ACHN (cell line): ENCODE results near the gene P2RY2.
"Not testable (repeated sequence)": the region's sequence is repeated elsewhere in the genome, so short reads cannot be mapped to it uniquely, and the experiment has no call there.

ENCODE experiments used
- DNase-seq: peaks from one replicate; pipeline ENCODE4 v3.0.0-alpha.2; 2015
- in situ Hi-C: cut with HindIII; loops from 2 replicates; pipeline ENCODE4 v1.10.0; 2017; ENCODE audit warnings: low sequenced_read_pairs, low pct_ligation_motif_present, low pct_unique_long_range_greater_than_20kb

The P2RY2 gene

DNA sequence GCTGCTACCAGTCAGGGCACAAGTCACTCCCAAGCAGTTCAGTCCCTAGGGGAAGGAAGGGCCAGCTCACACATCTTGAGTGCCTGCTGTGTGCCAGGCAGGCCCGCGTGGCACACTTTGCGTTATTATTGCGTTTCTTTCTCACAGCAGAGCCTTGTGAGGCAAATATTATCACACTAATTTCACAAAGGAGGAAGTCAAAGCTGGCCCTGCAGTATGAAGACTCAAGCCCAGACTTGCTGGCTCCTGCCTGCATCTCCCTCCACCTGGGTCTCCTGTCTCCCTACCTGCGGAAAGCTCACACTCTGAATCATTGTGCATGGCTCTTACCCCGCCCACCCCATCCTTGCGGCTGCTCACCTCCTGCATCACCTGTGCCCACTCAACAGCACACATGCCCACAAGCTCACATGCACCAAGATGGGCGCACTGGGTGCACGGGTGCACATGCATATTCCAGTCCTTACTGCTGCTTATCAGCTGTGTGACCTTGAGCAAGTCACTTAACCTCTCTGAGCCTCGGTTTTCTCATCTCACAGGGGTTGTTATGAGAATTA, 31.7 kb upstream of the P2RY2 start:
- no peak for DNase-seq
- in situ Hi-C loops, result no loop called here

DNA sequence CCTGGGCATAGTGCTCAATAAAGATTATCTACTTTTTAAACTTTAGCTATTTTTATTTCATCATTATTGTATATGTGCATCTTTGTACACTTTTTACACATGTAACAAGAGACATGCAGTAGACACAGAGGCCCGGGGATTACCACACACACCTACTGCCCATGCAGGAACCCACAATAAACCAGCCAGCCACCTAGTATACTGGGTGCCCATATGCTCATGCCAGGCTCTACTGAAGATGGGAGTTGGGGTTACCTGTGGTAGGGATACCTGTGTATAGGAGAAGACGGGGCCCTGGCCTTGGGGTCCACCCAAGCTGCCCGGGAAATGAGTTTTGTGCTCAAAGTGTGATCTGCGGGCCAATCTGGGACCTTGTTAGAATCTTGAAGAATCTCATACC, 31.2 kb upstream of the P2RY2 start:
- in situ Hi-C loops, result no loop called here
- DNase-seq, result no peak

DNA sequence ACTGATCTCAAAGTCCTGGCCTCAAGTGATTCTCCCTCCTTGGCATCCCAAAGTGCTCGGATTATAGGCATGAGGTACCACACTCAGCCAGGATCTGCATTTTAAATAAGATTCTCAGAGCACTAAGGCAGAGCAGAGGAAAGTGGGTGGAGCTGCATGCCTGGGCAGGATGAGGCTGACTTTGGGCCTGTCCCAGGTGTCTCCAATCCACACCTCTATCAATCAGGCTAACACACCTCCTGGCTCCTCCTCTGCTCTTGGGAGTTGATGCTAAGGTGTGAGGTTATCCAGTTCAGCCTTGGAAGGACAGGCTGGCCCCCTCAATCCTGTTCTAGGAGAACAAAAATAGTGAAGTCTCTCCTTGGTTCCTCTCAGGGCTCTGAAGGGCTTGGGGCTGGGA, 30.2 kb upstream of the P2RY2 start:
- no peak for DNase-seq
- in situ Hi-C loops, result no loop called here

DNA sequence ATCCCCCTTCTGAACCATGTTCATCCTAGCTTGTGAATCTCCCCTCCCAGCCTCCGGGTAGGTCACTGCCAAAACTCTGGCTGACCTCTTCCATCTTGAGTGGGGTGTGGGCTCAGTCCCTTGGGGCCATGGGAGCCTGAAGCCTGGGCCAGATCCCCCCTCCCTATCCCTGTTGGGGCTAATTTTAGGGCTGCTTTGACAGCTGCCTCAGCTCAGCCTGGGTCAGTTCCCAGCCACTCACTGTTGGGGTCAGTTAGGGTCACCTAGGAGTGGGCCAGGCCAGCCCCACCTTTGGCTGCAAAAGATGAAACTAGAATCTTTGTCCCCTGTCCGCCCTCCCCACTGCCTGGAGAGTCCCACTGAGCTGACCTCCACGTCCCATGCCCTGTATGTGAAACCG, 29.8 kb upstream of the P2RY2 start:
- in situ Hi-C loops, result no loop called here
- no peak for DNase-seq

DNA sequence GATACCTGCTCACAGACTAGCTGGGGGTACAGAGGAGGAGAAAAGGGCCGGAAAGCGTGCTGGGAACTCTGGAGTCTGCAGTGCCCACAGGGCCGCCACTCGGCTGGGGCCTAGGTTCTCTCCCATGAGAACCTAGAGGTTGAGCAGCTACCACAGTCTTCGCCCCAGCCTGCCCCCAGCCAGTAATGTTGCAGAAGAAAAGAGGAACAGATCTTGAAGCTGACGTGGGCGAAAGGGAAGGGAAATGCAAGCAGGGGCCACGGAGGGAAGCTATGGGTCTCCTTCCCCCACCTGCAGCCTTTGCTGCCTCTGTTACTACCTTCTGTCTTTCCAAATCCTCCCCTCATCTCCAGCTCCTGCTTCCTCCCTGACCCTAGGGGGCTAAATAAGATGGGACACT, 28.8 kb upstream of the P2RY2 start:
- no peak for DNase-seq
- in situ Hi-C loops, result no loop called here

DNA sequence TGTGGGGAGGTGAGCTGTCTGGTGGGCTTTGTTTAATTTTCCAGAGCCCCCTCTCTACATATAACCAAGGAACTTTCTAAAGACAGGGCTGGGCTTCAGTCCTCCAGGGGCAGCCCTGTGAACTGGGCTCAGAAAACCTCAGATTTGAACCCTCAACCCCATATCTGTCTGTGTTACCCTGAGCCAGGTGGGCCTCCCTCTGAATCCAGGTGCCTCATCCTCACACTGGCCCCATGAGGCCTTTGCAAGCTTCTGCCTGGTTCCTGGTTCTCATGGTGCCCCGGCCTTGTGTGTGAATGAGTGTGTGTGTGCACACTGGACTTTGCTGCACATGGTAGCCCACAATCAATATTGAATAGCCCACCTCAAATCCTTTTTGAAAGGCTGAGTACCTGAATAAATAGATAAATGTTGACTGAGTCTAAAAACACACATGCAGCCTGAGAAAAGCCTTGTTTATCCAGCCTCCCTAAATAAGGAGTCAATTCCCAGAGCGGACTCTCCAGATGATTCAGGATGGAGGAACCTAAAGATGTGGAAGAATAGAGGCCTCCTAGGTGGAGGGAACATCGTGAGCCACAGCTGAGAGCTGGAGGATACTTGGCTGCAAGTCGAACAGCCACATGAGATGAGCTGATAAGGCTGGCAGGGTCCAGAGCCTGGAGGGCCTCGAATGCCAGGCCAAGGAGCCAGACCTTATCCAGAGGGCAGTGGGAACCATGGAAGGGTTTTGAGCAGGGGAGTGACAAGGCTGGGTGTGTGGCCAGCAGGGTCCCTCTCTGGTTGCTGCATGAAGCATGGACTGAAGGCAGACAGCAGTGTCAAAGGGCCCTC, 28.1 kb upstream of the P2RY2 start:
- in situ Hi-C loops, result no loop called here

DNA sequence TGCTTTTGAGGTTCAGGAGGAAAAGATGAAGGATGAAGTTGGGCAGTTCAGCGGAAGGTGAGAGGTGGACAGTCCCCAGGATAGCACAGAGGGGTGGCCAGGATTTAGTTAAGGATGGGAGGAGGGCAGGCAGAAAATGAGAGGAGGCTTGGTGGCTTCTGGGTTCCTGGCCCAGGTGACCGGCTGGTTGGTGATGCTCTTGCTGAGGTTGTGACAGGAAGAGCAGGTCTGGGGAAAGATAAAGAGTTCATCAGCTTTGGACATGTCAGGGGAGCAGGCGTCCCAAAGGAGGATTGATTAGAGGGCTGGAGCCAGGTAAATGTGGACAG, 27.6 kb upstream of the P2RY2 start:
- in situ Hi-C loops, result no loop called here
- DNase-seq, result no peak

More for the DNA sequence above, 28.1 kb upstream of the P2RY2 start:
- no peak for DNase-seq

DNA sequence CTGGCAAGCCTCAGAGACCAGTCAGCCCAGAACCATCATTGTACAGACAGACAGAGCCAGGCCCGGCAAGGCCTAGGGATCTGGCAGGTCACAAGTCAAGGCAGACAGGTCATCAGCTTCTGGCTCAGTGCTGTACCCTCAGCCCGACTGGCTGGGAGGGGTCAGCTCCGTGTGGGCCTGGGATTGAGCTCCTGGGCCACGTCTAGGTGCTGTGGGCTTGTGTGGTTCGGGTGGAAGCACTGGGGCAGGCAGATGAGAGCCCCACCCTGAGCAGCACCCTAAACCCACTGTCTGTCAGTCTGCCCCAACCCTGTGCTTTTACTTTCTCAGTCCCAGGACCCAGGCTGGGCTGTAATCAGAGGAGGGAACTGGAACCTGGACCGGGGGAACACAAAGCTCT, 26.9 kb upstream of the P2RY2 start:
- in situ Hi-C loops, result no loop called here
- DNase-seq, result no peak

DNA sequence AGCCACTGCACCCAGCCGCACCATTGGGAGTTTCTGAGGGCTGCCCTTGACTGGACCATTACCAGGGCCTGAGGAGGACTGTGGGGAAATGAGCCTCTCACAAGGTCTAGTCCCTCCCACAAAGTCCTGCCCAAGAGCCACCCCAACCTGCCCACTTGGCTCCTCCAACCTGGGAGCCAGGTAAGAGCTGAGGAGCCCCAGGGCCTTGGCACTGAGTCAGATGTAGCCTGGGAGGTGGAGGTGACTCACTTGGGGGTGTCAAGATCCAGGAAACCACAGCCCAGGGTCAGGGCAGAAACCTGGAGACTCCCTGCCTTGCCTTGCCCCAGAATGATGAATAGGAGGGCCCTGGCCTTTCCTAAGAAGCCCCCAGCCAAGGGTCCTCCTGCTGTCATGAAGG, 25.8 kb upstream of the P2RY2 start:
- DNase-seq, result no peak
- in situ Hi-C loops, result no loop called here

DNA sequence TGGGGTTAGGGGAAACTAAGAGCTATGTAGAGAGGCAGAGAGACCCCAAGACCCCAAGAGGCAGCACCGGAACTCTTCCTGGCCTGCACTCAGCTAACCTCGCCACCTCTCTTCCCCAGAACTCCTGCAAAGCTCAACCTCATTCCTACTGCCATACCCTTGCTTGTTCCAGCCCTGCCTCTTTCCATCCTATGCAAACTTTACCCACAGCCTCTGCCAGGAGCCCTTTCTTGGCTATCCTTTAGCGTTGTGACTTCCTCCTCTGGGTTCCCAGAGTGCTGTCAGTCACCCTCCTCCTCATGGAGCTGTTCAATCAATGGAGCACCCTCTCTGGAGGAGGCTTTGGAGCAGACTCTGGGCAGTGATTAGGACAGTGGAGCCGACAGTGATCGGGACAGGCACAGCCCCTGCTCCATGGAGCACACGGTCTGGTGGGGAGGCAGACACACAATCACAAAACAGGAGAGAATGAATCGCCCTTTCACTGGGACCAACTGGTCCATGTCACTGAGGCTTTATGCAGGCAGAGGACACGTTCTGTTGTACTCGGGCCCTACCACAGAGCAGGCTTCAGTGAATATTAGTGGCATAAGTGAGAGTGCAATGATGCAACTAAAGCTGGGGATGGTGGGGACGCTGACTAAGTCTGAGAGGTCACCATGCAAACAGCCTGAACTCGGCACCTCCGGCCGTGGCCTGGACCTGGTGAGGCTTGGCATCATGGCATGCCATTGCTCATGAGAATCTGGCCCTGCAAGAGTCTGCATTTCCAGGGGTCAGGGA, 24.6 kb upstream of the P2RY2 start:
- in situ Hi-C loops, result no loop called here
- DNase-seq, result no peak

DNA sequence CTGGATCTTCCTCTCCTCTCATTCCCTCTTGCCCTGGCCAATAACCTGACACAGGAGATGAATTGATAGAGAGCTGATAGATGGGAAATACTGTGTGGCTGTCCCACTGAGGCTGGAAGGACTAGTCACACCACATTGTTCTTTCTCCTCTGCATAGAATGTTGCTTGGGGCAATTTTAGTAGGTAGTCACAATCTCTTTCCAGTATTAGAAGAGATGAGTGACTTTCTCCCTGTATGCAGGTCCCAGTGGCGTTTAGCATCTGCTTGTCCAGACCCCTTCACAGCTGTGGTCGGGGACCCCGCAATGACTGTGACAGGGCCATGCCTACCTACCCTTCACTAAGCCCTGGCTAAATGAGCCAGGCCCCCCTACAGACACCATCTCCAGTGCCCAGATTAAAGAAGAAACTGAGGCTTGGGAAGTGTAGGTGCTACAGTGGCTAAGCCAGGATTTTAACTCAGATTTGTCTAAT, 24.0 kb upstream of the P2RY2 start:
- DNase-seq, result no peak
- in situ Hi-C loops, result no loop called here

DNA sequence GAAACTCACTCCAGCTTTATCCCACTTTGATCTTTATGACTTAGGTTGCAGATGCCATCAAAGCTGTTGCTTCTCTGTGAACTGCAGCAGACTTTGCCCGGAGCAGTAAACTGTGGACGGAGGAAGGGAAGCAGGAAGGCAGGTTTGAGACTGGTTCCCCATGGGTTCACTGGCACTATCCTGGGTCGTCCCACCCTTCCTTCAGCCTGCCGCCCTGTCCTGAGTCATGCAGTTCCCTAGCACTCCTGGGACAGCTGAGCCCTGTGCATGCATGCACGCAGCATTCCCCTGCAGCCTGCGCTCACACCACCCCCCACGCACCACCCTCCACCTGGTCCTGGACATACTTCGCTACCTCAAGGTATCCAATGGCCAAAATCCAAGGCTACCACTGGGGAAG, 23.5 kb upstream of the P2RY2 start:
- no peak for DNase-seq
- in situ Hi-C loops, result no loop called here

DNA sequence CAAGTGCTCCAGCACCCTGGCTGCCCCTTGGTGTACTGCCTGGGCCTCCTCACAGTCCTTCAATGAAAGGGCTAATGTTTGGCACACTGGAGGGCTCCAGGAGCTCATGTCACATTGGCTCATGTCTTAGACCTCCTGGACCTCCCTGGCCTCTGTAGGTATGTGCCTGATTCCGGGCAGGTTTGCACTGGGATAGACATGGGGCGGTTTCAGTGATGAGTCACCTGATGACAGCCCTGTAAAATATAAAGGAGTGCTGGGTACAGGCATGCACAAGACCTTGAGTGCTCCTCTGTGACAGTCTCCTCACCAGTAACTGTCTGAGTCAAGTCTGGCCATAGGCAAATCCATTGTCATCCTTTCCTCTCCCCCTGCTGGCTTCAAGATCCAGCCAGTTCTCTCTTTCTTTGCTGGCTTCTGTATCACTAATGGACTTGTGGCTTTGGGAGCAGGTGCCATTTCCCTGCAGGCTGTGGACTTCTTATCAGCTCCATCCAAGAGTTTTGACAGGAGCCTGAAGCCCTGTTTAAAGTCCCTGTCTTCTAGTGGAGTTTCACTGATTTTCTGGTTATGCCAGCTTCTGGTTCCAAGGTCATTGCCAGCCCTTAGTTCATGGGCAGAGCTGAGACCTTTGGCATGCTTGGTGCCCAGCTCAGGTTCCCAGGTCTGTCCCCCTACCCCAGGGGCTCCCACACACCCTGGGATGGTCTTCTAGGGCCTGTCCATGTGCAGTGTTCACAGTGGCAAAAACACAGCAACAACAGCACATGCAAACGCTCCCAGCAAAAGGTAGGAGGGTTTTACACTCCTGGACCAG, 22.7 kb upstream of the P2RY2 start:
- DNase-seq, result peak; percentile 4

DNA sequence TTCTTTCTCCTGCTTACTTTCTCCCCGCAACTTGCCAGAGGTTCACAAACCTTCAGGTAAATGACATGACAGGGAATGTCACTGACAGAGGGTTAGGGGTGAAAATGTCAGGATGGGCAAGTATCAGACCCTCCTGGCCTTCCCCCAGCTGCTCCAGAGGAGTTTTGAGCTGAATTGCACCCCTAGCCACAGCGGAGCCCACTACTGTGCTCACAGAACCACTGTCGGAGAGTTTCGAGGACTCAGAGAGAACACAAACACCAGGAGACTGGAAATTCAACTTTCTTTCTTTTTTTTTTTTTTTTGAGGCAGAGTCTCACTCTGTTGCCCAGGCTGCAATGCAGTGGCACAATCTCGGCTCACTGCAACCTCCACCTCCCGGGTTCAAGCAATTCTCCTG, 21.5 kb upstream of the P2RY2 start:
- in situ Hi-C loops, result no loop called here
- DNase-seq, result no peak

More for the DNA sequence above, 22.7 kb upstream of the P2RY2 start:
- in situ Hi-C loops, result no loop called here

DNA sequence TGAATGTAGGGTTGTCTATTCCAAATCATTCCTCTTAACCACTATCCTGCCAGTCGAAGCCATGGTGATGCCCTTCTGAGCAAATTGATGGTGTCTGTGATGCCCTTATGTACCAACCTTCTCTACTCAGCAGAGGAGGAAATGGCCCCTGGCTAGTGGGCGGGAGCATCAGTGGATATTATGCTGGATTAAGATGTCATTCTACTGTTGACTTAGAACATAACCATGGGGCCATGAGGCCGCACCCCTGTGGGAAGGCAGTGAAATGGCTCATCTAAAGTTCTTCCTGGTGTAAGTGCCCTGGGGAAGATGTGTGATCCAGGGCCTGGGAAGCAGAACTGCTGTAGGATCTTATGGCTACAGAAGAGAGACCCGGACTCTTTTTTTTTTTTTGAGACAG, 20.7 kb upstream of the P2RY2 start:
- in situ Hi-C loops, result no loop called here
- DNase-seq, result no peak

DNA sequence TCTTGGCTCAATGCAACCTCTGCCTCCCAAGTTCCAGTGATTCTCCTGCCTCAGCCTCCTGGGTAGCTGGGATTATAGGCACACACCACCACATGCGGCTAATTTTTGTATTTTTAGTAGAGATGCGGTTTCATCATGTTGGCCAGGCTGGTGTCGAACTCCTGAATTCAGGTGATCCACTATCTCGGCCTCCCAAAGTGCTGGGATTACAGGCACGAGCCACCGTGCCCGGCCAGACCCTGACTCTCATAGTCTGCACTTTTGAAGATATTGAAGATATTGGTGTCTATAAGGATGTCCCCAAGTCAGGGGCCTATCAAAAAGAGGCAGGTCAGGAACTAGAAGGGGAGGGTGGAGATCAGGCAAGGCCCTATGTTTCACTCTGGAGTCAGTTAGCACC, 20.3 kb upstream of the P2RY2 start:
- DNase-seq, in situ Hi-C loops: not testable (repeated sequence)

DNA sequence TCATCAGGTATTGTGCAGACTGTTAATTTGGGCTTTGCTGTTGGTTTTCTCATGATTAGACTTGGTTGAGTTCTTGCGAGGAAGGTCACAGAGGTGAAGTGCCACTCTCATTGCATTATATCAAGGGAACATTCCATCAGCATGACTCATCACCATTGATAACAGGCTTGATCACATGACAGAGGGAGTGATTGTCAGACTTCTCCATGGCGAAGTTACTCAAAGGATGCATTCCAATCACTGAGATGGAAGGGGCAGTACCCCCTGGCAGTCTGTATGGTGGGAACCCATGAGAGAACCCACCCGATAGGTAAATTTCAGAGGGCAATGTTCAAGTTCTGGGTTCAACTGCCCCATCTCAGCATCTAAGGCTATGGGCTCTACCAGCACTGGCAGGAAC, 19.4 kb upstream of the P2RY2 start:
- DNase-seq, result peak; percentile 14
- in situ Hi-C loops, result no loop called here

DNA sequence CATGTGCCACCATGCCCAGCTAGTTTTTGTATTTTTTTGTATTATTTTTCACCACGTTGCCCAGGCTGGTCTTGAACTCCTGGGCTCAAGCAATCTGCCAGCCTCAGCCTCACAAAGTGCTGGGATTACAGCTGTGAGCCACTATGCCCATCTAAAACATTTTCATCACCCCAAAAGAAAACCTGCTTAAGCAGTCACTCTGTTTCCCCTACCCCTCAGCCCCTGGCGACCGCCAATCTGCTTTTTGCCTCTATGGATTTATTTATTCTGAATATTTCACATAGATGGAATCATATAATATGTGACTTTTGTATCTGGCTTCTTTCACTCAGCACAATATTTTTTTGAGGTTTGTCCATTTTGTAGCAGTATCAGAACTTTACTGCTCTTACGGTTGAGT, 18.6 kb upstream of the P2RY2 start:
- no peak for DNase-seq
- in situ Hi-C loops, result no loop called here

DNA sequence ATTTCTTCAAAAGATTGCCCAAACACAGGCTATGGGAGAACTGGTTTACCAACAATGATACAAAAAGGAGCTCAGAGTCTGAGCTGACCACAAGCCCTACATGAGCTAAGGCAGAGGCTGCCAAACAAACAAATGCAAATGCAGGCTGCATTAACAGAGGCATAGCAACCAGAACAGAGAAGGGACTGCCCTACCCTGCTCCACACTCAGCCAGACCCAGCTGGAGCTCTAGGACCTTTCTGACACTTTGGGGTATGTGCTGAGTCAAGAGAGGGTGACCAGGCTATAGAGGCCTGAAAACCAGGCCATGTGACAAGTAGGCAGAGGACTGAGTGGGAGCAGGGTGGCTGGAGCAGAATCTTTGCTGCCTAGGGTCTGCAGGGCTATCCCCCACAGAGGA, 17.8 kb upstream of the P2RY2 start:
- no peak for DNase-seq
- in situ Hi-C loops, result no loop called here
